Epithelial cell of alveolus of lung (primary cell): ENCODE measurements around the gene IRF8. TPM values are rescaled to one million over a fixed set of nuclear protein-coding genes. Genes with fewer than 3 reads are reported as not detected.

Experiments used
- total RNA-seq: library from RNA; depleted of rRNA; stranded (reverse); fragments of >200 nt; gene quantifications from 2 replicates; pipeline ENCODE4 v1.2.1, GENCODE V29; 2015

Gene IRF8, protein sequence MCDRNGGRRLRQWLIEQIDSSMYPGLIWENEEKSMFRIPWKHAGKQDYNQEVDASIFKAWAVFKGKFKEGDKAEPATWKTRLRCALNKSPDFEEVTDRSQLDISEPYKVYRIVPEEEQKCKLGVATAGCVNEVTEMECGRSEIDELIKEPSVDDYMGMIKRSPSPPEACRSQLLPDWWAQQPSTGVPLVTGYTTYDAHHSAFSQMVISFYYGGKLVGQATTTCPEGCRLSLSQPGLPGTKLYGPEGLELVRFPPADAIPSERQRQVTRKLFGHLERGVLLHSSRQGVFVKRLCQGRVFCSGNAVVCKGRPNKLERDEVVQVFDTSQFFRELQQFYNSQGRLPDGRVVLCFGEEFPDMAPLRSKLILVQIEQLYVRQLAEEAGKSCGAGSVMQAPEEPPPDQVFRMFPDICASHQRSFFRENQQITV
- total RNA-seq: 0.52 TPM in 1 of 2 replicates, not detected in the other

DNA sequence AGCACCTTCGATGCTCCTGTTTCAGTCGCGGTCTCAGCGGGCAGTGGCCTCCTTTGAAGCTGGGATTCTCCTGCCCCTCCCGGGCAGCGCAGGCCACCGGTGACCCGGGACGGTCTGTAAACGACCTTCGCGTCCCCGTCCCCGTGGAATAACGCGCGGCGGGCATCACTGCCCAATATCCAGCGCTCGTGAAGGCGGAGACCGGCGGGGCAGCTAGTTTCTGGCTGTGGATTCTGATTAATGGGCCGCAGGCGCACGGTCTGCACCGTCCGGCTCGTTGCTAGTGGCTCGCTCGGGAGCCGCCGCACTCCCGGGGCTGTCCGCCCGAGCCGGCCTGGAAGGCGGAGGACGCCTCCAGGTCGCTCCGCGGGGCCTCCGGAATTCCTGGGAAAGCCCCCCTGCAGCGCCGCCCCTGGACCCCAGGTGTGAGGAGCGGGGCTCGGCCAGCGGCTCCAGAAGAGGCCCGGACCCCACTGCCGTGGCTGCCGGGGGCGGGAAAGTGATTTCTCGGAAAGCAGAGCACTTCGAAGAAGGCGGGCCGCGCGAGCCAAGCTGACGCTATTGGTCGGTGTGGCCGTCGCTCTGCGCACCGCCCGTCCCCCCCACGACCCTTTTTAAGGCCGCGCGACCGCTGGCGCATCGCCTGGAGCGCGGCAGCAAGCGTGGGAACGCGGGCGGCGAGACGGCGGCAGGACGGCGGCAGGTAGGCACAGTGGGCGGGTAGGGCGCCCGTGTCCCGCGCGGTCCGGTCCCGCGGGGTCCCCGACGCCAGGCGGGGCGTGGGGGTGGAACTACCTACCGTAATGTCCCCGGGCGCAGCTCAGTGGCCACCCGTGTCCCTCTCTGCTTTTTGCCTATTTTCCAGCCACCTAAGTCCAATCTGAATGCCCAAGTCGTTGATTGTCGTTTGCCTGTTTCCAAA, at the start of gene IRF8:
IRF8 (plus strand) TSS at position 642 of the 922 bp plus-strand sequence. CDS start 3,854 bp downstream, outside the sequence.

Other genes starting within 250 kb of the IRF8 start
- gene GINS2, start 210.2 kb upstream of the IRF8 start, total RNA-seq: 3.8 and 12.4 TPM in 2 replicates
- 12.3 and 14.1 TPM in 2 replicates for gene C16orf74, start 148.1 kb upstream of the IRF8 start, total RNA-seq
- 29.3 and 38.1 TPM in 2 replicates for gene EMC8, start 99.6 kb upstream of the IRF8 start, total RNA-seq
- gene COX4I1, start 99.5 kb upstream of the IRF8 start, total RNA-seq: 690 and 730 TPM in 2 replicates